ENCODE results near the gene UBB.

GRCh38 chr17:16430650-16431049 is 49.8 kb downstream of the UBB start:
- TF ChIP-seq, protein P1, sequence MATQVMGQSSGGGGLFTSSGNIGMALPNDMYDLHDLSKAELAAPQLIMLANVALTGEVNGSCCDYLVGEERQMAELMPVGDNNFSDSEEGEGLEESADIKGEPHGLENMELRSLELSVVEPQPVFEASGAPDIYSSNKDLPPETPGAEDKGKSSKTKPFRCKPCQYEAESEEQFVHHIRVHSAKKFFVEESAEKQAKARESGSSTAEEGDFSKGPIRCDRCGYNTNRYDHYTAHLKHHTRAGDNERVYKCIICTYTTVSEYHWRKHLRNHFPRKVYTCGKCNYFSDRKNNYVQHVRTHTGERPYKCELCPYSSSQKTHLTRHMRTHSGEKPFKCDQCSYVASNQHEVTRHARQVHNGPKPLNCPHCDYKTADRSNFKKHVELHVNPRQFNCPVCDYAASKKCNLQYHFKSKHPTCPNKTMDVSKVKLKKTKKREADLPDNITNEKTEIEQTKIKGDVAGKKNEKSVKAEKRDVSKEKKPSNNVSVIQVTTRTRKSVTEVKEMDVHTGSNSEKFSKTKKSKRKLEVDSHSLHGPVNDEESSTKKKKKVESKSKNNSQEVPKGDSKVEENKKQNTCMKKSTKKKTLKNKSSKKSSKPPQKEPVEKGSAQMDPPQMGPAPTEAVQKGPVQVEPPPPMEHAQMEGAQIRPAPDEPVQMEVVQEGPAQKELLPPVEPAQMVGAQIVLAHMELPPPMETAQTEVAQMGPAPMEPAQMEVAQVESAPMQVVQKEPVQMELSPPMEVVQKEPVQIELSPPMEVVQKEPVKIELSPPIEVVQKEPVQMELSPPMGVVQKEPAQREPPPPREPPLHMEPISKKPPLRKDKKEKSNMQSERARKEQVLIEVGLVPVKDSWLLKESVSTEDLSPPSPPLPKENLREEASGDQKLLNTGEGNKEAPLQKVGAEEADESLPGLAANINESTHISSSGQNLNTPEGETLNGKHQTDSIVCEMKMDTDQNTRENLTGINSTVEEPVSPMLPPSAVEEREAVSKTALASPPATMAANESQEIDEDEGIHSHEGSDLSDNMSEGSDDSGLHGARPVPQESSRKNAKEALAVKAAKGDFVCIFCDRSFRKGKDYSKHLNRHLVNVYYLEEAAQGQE (IDR thresholded peaks at IDR 0.05) = no peak
- TF ChIP-seq YY1 (IDR thresholded peaks at IDR 0.05) = no peak
- TF ChIP-seq, protein P2, sequence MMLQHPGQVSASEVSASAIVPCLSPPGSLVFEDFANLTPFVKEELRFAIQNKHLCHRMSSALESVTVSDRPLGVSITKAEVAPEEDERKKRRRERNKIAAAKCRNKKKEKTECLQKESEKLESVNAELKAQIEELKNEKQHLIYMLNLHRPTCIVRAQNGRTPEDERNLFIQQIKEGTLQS (IDR thresholded peaks at IDR 0.05) = no peak
- TF ChIP-seq, protein P3, sequence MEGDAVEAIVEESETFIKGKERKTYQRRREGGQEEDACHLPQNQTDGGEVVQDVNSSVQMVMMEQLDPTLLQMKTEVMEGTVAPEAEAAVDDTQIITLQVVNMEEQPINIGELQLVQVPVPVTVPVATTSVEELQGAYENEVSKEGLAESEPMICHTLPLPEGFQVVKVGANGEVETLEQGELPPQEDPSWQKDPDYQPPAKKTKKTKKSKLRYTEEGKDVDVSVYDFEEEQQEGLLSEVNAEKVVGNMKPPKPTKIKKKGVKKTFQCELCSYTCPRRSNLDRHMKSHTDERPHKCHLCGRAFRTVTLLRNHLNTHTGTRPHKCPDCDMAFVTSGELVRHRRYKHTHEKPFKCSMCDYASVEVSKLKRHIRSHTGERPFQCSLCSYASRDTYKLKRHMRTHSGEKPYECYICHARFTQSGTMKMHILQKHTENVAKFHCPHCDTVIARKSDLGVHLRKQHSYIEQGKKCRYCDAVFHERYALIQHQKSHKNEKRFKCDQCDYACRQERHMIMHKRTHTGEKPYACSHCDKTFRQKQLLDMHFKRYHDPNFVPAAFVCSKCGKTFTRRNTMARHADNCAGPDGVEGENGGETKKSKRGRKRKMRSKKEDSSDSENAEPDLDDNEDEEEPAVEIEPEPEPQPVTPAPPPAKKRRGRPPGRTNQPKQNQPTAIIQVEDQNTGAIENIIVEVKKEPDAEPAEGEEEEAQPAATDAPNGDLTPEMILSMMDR (IDR thresholded peaks at IDR 0.05; ENCODE audit: low read depth, low read length, missing input control) = no peak
- no peak for TF ChIP-seq TAF1 (conservative IDR thresholded peaks at IDR 0.05)
